NAMALWA (cell line): ENCODE results near the gene HBG2.
"Not testable (repeated sequence)": the region's sequence is repeated elsewhere in the genome, so short reads cannot be mapped to it uniquely, and the experiment has no call there.

Source experiments
- DNase-seq: peaks from one replicate; pipeline ENCODE4 v3.0.0-alpha.2; 2015; ENCODE audit warnings: low spot score

Gene HBG2

GRCh38 chr11:5254646-5255413 lies at the start of gene HBG2:
Gene HBG2 (minus strand): TSS chr11:5254781. CDS start chr11:5254728, 53 bp downstream.
- not testable (repeated sequence) for DNase-seq

GRCh38 chr11:5304046-5304445 lies 49.5 kb upstream of the HBG2 start:
- DNase-seq: no peak

DNA sequence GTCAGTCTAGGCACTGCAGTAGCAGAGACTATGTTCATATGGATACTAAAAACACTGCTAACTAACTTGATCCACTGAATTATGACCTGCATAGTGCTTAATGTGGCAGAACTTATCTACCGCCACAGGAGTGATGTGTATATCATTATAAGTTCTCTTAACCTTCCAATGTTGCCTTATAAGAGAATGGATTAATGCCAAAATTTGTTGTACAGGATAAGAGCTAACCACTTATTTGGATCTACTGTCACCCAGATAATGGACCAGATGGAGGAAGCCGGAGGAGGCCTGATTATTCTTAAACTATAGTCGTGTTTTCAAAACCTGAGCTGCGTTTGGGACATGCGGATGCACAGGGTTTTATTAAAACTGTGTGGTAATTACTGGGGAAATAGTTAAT lies 49.0 kb upstream of the HBG2 start:
- no peak for DNase-seq

DNA sequence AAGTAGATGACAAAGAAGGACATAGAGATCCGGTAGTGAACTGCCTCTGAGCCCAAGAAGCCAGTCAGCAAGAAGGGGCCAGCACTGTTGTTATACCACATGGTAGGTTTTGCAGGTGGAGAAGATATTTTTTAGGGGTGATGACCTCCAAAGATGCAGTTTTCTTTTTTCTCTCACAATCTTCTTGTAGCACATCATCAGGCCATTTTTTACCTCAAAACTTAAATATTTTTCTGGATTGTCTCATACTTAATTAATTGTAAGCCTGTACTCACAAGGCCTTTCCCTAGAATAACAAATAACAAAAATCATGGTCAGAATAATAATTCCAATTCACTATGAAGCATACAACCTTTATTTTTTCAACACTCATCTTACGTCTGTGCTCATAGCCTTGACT lies 47.3 kb upstream of the HBG2 start, which contains the start of gene OR51B4:
Gene OR51B4, minus strand, starts transcription at position 101 of the 400 bp plus-strand sequence. Its CDS starts 0 bp downstream, at position 101.
- DNase-seq: no peak

GRCh38 chr11:5300251-5300650 lies 45.7 kb upstream of the HBG2 start:
- no peak for DNase-seq

DNA sequence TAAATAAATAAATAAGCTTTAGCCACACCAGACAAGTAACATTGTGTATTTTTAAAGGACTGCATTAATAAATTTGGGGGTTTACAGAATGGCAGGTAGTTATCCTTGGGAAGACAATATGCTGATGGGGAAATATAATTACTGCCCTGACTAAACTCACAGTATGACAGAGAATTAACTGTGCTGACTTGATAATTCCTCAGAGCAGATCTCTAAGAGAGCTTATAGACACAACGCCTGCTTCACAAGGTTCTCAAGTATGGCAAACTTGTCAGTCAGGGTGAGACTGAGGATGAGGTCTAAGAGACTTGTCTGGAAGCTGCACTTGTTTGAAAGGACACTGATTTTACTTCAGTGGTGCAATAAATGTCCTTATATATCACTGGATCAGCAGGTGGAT lies 43.9 kb upstream of the HBG2 start:
- DNase-seq: no peak

DNA sequence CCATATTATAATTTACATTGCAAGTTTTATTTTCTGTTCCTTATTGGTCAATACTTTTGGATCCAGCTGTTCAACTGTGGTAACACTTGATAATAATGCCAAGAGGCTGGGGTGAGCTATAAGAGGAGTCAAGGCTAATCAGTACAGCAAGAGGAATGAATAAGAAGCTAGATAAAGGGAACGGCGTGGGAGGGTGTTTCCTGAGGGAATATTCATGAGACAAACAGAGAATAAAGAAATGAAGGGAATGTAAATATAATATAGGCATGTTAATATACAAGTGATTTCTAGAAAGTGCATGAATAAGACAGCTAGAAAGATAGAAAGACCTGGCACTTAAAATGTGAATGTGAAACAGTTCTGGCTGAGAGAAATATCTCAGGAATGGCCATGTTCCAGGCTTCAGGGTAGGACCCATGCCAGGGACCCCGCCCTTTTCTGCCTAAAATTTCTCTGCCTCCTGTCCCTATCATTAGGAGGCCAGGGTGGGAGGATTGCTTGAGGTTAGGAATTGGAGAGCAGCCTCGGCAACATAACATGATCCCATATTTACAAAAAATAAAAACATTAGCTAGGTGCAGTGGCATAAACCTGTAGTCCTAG lies 43.2 kb upstream of the HBG2 start:
- DNase-seq: no peak

DNA sequence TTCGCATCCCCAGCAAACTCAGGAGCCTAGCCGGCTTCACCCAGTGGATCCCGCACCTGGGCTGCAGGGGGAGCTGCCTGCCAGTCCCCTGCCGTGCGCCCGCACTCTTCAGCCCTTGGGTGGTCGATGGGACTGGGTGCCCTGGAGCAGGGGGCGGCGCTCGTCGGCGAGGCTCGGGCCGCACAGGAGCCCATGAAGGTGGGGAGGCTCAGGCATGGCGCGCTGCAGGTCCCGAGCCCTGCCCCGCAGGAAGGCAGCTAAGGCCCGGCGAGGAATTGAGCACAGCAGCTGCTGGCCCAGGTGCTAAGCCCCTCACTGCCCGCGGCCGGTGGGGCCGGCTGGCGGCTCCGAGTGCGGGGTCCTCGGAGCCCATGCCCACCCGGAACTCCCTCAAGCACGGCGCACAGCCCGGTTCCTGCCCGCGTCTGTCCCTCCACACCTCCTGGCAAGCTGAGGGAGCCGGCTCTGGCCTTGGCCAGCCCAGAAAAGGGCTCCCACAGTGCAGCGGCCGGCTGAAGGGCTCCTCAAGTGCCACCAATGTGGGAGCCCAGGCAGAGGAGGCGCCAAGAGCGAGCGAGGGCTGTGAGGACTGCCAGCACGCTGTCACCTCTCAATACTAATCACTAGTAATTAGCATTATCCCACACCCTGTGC lies 39.9 kb upstream of the HBG2 start:
- DNase-seq: not testable (repeated sequence)

GRCh38 chr11:5293028-5293427 lies 38.4 kb upstream of the HBG2 start:
- no peak for DNase-seq

GRCh38 chr11:5291207-5291838 lies 36.7 kb upstream of the HBG2 start:
- DNase-seq: peak; percentile 41

DNA sequence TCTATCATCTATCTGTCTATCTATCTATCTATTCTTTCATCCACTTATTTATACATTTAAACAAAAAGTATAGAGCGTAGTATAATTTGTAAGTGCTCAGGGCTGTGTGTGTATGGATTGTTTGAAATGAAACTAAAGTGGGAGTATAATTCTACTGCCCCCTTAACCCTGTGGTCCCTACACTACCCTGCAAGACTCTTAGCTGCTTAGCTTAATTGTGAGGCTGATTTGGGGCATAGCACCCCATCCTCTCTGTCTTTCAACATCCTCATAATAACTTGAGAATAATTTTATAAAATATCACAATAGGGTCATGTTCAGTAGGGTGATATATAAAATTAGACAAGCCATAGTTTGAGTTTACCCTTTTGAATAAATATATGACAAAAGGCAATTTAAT lies 35.5 kb upstream of the HBG2 start:
- DNase-seq: no peak

DNA sequence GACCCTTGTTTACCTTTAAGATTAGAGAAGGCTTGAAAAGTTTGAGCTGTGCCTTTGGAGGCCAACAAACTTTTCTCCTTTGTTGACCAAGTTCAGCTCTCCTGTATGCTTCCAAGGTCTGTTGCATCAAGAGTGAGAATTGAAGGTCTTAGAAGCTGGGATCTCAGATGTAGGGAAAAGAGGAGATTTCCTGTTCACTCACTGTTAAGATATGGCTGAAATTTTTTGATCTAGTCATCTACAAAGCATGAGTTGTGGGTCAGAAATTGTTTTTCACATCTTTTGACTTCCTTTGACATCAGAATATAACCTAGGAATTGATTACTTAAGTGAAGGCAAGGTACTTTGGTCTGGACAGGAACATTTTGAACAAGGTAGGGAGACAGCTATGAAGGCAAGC lies 35.1 kb upstream of the HBG2 start:
- DNase-seq: no peak

GRCh38 chr11:5288906-5289550 lies 34.4 kb upstream of the HBG2 start:
- no peak for DNase-seq

DNA sequence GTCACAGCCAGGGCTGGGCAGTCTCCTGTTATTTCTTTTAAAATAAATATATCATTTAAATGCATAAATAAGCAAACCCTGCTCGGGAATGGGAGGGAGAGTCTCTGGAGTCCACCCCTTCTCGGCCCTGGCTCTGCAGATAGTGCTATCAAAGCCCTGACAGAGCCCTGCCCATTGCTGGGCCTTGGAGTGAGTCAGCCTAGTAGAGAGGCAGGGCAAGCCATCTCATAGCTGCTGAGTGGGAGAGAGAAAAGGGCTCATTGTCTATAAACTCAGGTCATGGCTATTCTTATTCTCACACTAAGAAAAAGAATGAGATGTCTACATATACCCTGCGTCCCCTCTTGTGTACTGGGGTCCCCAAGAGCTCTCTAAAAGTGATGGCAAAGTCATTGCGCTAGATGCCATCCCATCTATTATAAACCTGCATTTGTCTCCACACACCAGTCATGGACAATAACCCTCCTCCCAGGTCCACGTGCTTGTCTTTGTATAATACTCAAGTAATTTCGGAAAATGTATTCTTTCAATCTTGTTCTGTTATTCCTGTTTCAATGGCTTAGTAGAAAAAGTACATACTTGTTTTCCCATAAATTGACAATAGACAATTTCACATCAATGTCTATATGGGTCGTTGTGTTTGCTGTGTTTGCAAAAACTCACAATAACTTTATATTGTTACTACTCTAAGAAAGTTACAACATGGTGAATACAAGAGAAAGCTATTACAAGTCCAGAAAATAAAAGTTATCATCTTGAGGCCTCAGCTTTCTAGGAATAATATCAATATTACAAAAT lies 33.7 kb upstream of the HBG2 start:
- DNase-seq: no peak

DNA sequence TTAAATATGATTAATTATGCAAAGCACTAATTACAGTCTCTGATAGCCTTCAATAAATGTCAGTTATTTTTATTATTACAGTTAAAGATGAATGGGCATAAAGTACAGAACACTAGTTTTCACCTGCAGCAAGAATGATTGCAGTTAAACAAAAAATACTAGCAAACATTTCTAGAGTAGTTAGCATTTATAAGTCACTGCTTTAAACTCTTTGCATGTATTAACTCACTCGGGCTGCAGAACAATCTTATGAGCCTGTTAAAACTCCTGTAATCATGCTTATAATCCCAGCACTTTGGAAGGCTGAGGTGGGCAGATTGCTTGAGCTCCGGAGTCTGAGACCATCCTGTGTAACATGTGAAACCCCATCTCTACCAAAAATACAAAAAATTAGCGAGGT lies 32.3 kb upstream of the HBG2 start:
- no peak for DNase-seq

GRCh38 chr11:5286351-5286750 lies 31.8 kb upstream of the HBG2 start:
- DNase-seq: no peak

- no peak for DNase-seq
Observed at GRCh38 chr11:5285703-5286340, 31.2 kb upstream of the HBG2 start.

DNA sequence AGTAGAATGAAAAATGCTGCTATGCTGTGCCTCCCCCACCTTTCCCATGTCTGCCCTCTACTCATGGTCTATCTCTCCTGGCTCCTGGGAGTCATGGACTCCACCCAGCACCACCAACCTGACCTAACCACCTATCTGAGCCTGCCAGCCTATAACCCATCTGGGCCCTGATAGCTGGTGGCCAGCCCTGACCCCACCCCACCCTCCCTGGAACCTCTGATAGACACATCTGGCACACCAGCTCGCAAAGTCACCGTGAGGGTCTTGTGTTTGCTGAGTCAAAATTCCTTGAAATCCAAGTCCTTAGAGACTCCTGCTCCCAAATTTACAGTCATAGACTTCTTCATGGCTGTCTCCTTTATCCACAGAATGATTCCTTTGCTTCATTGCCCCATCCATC lies 30.1 kb upstream of the HBG2 start:
- DNase-seq: no peak

GRCh38 chr11:5283882-5284281 lies 29.3 kb upstream of the HBG2 start:
- DNase-seq: no peak

- DNase-seq: no peak
Observed at GRCh38 chr11:5283086-5283485, 28.5 kb upstream of the HBG2 start.

DNA sequence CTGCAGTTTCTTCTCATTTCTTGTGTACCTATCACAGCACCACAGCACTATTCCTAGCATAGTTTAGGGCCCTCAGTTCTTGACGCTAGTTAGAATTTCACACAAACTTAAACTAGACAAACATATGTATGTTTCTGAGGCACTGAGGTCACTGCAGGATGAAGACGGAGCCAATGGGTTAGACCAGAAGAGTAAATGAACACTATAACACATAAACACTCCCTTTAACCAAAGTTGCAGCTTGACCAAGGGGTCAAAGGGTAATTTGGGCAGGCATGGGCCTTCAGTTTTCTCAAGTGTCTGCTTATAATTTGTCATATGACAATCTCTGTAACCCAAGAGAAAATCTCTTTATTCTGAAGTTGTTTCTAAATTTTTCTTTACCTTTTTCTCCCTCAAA lies 28.0 kb upstream of the HBG2 start:
- DNase-seq: no peak
